Neural progenitor cell (in vitro differentiated cells): Measurements from ENCODE around the gene TP53BP1. TPM values are rescaled to one million over a fixed set of nuclear protein-coding genes. Genes with fewer than 3 reads are reported as not detected.

Experiments
- DNase-seq: peaks from one replicate; pipeline ENCODE4 v3.0.0-alpha.2; 2016; ENCODE audit warnings: low spot score
- H2AFZ ChIP-seq: fragments of 200-600 bp; sonication (generic); replicated peaks from 2 replicates; pipeline ENCODE4 v1.6.1; 2016; ENCODE audit warnings: antibody characterized with exemption
- H3F3A ChIP-seq: fragments of 200-600 bp; sonication (generic); 2 replicates; pipeline ENCODE4 v1.6.1; 2016; ENCODE audit warnings: antibody characterized with exemption, low read depth
- H3K27ac ChIP-seq: fragments of 200-600 bp; sonication (generic); 2 replicates; pipeline ENCODE4 v1.5.1; 2016; ENCODE audit warnings: mild to moderate bottlenecking
- H3K27me3 ChIP-seq: fragments of 200-600 bp; sonication (generic); 2 replicates; pipeline ENCODE4 v1.6.1; 2016; ENCODE audit warnings: mild to moderate bottlenecking, moderate library complexity
- H3K36me3 ChIP-seq: fragments of 200-600 bp; sonication (generic); 2 replicates; pipeline ENCODE4 v1.5.1; 2016
- H3K4me1 ChIP-seq: fragments of 200-600 bp; sonication (generic); 2 replicates; pipeline ENCODE4 v1.6.1; 2016; ENCODE audit warnings: mixed run types
- H3K4me2 ChIP-seq: fragments of 200-600 bp; sonication (generic); 2 replicates; pipeline ENCODE4 v1.6.1; 2016
- H3K4me3 ChIP-seq: fragments of 200-600 bp; sonication (generic); 2 replicates; pipeline ENCODE4 v1.5.1; 2016
- H3K79me2 ChIP-seq: fragments of 200-600 bp; sonication (generic); 2 replicates; pipeline ENCODE4 v1.6.1; 2016; ENCODE audit warnings: low read depth
- H3K9ac ChIP-seq: fragments of 200-600 bp; sonication (generic); 2 replicates; pipeline ENCODE4 v1.6.1; 2016
- H3K9me3 ChIP-seq: fragments of 200-600 bp; sonication (generic); 2 replicates; pipeline ENCODE4 v1.5.1; 2016; ENCODE audit warnings: low read depth
- H4K20me1 ChIP-seq: fragments of 200-600 bp; sonication (generic); 2 replicates; pipeline ENCODE4 v1.6.1; 2016; ENCODE audit warnings: low read depth
- H3K27ac Mint-ChIP-seq: 3 replicates; pipeline ENCODE4 v1.8.0; 2021; ENCODE audit warnings: mixed read lengths
- H3K27me3 Mint-ChIP-seq: 2 replicates; pipeline ENCODE4 v1.8.0; 2022; ENCODE audit warnings: low read depth, mild to moderate bottlenecking, inconsistent platforms, moderate library complexity, mixed read lengths; ENCODE audit not compliant: insufficient read depth
- H3K36me3 Mint-ChIP-seq: 3 replicates; pipeline ENCODE4 v1.8.0; 2021; ENCODE audit warnings: mixed read lengths
- H3K4me1 Mint-ChIP-seq: 3 replicates; pipeline ENCODE4 v1.8.0; 2021; ENCODE audit warnings: mixed read lengths
- H3K4me3 Mint-ChIP-seq: 3 replicates; pipeline ENCODE4 v1.8.0; 2021; ENCODE audit warnings: mild to moderate bottlenecking, moderate library complexity, mixed read lengths
- H3K9me3 Mint-ChIP-seq: 3 replicates; pipeline ENCODE4 v1.8.0; 2020; ENCODE audit warnings: mixed read lengths
- EZH2 ChIP-seq: fragments of 200-600 bp; sonication (generic); IDR thresholded peaks from 2 replicates; pipeline ENCODE4 v1.6.1; 2017; ENCODE audit warnings: antibody characterized with exemption, mild to moderate bottlenecking, moderate library complexity
- EZH2phosphoT487 ChIP-seq: fragments of 200-600 bp; sonication (generic); IDR thresholded peaks from 2 replicates; pipeline ENCODE4 v1.6.1; 2017; ENCODE audit warnings: antibody characterized with exemption
- total RNA-seq: library from RNA; depleted of rRNA; stranded (reverse); fragments of >200 nt; gene quantifications from 2 replicates; pipeline ENCODE4 v1.2.3, GENCODE V29; 2015; ENCODE audit warnings: low replicate concordance
- TF ChIP-seq, protein P1 (sequence below): fragments of 200-600 bp; sonication (generic); IDR thresholded peaks from 2 replicates; pipeline ENCODE4 v1.5.1; 2017; ENCODE audit warnings: antibody characterized with exemption, mild to moderate bottlenecking

The TP53BP1 gene
- total RNA-seq, 1 donor from 2014 or later: 66.5 TPM

DNA sequence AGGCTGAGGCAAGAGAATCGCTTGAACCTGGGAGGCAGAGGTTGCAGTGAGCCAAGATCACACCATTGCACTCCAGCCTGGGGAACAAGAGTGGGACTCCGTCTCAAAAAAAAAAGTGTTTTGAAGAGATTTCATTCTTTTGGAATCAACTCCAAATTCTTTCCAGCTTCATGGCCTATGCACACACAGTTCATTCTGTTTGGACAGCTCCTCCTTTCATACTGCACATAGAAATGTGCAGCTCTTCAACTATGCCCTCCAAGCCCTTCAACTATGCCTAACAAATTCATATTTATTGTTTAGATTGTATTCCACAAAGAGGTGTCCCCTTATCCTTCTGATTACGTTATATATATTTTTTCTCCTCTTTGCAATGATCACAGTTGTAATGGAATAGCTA, 4.2 kb downstream of the TP53BP1 start:
- H2AFZ ChIP-seq: no peak overlapping the region
- peaks cover 26% of the 10 kb centered on the region for H3K4me1 Mint-ChIP-seq
- no peak overlapping the region for H3K4me3 ChIP-seq
- H3K4me2 ChIP-seq: no peak overlapping the region
- no peaks in the 10 kb centered on the region for H4K20me1 ChIP-seq
- no peaks in the 10 kb centered on the region for H3K9me3 Mint-ChIP-seq
- no peak overlapping the region for H3K4me3 Mint-ChIP-seq
- H3K9ac ChIP-seq: no peak overlapping the region
- no peaks in the 10 kb centered on the region for H3K36me3 ChIP-seq
- TF ChIP-seq EZH2: no peak
- TF ChIP-seq EZH2phosphoT487: no peak
- TF ChIP-seq, protein P1, sequence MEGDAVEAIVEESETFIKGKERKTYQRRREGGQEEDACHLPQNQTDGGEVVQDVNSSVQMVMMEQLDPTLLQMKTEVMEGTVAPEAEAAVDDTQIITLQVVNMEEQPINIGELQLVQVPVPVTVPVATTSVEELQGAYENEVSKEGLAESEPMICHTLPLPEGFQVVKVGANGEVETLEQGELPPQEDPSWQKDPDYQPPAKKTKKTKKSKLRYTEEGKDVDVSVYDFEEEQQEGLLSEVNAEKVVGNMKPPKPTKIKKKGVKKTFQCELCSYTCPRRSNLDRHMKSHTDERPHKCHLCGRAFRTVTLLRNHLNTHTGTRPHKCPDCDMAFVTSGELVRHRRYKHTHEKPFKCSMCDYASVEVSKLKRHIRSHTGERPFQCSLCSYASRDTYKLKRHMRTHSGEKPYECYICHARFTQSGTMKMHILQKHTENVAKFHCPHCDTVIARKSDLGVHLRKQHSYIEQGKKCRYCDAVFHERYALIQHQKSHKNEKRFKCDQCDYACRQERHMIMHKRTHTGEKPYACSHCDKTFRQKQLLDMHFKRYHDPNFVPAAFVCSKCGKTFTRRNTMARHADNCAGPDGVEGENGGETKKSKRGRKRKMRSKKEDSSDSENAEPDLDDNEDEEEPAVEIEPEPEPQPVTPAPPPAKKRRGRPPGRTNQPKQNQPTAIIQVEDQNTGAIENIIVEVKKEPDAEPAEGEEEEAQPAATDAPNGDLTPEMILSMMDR: no peak
- H3K27me3 ChIP-seq: no peaks in the 10 kb centered on the region
- H3K27me3 Mint-ChIP-seq: peaks cover 6% of the 10 kb centered on the region
- peaks cover 18% of the 10 kb centered on the region for H3F3A ChIP-seq
- no peak for DNase-seq
- no peaks in the 10 kb centered on the region for H3K9me3 ChIP-seq
- peaks cover 61% of the 10 kb centered on the region for H3K79me2 ChIP-seq
- no peak overlapping the region for H3K27ac ChIP-seq
- no peak overlapping the region for H3K27ac Mint-ChIP-seq
- peaks cover 38% of the 10 kb centered on the region for H3K36me3 Mint-ChIP-seq
- peaks cover 6% of the 10 kb centered on the region for H3K4me1 ChIP-seq

DNA sequence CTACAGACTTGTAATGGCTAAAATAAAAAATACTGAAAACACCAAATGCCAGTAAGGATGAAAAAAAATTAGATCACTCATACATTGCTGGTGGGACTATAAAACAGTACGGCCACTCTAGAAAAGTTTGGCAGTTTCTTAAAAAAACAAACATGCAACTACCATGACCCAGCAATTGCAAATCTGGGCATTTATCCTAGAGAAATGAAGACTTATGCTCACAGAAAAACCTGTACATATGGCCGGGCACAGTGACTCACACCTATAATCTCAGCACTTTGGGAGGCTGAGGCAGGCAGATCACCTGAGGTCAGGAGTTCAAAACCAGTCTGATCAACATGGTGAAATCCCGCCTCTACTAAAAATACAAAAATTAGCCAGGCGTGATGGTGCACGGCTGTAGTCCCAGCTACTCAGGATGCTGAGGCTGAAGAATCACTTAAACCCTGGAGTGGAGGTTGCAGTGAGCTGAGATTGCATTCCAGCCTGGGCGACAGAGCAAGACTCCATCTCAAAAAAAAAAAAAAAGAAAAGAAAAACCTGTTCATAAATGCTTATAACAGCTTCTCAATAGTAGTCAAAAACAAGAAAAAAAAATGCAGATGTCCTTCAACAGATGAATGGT, 5.6 kb downstream of the TP53BP1 start:
- no peak overlapping the region for H3K27ac ChIP-seq
- H3K79me2 ChIP-seq: peaks cover 65% of the 10 kb centered on the region
- peaks cover 16% of the 10 kb centered on the region for H3K4me1 Mint-ChIP-seq
- no peaks in the 10 kb centered on the region for H3K9me3 Mint-ChIP-seq
- no peaks in the 10 kb centered on the region for H3K9me3 ChIP-seq
- no peaks in the 10 kb centered on the region for H3K27me3 Mint-ChIP-seq
- H3K4me3 ChIP-seq: no peak overlapping the region
- no peak overlapping the region for H3K27ac Mint-ChIP-seq
- H3K36me3 ChIP-seq: no peaks in the 10 kb centered on the region
- peaks cover 6% of the 10 kb centered on the region for H3K4me1 ChIP-seq
- no peak for DNase-seq
- no peak overlapping the region for H3K4me2 ChIP-seq
- H3K27me3 ChIP-seq: no peaks in the 10 kb centered on the region
- H3F3A ChIP-seq: peaks cover 7% of the 10 kb centered on the region
- no peak overlapping the region for H3K9ac ChIP-seq
- no peak overlapping the region for H2AFZ ChIP-seq
- H4K20me1 ChIP-seq: no peaks in the 10 kb centered on the region
- H3K4me3 Mint-ChIP-seq: no peak overlapping the region
- TF ChIP-seq EZH2phosphoT487: no peak
- TF ChIP-seq, protein P1: no peak
- no peak for TF ChIP-seq EZH2
- H3K36me3 Mint-ChIP-seq: peaks cover 46% of the 10 kb centered on the region

DNA sequence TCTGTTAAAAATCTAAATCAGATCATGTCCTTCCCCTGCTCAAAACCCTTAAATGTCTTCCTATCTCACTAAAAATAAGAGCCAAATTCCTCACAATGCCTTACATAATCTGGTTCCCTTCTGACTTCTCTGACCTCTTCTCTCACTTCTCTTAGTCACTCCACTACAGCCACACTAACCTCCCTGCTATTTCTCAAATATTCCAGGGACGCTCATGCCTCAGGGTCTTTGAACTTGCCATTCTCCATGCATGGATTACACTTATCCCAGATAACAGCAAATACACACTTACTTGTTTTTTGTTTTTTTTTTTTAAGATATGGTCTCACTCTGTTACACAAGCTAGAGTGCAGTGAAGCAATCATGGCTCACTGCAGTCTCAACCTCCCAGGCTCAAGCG, 8.5 kb downstream of the TP53BP1 start:
- no peak overlapping the region for H2AFZ ChIP-seq
- Mint-ChIP-seq H3K27ac (no peak overlapping the region), H3K4me3 (no peak overlapping the region), H3K27me3 (peaks cover 2% of the 10 kb centered on the region), H3K9me3 (no peaks in the 10 kb centered on the region), H3K36me3 (peaks cover 39% of the 10 kb centered on the region), H3K4me1 (no peaks in the 10 kb centered on the region)
- no peak overlapping the region for H3K9ac ChIP-seq
- TF ChIP-seq EZH2 (no peak), EZH2phosphoT487 (no peak)
- TF ChIP-seq, protein P1: no peak
- no peak overlapping the region for H3K4me2 ChIP-seq
- no peaks in the 10 kb centered on the region for H3K36me3 ChIP-seq
- DNase-seq: no peak
- H3K79me2 ChIP-seq: peaks cover 40% of the 10 kb centered on the region
- no peak overlapping the region for H3K4me3 ChIP-seq
- no peaks in the 10 kb centered on the region for H3K9me3 ChIP-seq
- H3K27me3 ChIP-seq: no peaks in the 10 kb centered on the region
- no peaks in the 10 kb centered on the region for H3F3A ChIP-seq
- H3K27ac ChIP-seq: no peak overlapping the region
- no peaks in the 10 kb centered on the region for H3K4me1 ChIP-seq
- H4K20me1 ChIP-seq: no peaks in the 10 kb centered on the region
